GM21737 (cell line): ENCODE measurements around the gene SLC25A11.
A peak's percentile ranks its signal among the peaks of the same experiment; 100 is the strongest.

Experiments
- ATAC-seq: cut with Tn5 transposase; IDR thresholded peaks from one replicate; pipeline ENCODE4 v1.9.1; 2021; ENCODE audit warnings: mild to moderate bottlenecking, moderate library complexity; ENCODE audit not compliant: unreplicated experiment

SLC25A11 gene

GRCh38 chr17:4966844-4967538 lies 27.1 kb upstream of the SLC25A11 start:
- ATAC-seq = peak; percentile 82

GRCh38 chr17:4965311-4965986 lies 25.6 kb upstream of the SLC25A11 start:
- no peak for ATAC-seq

- no peak for ATAC-seq
Observed at GRCh38 chr17:4960279-4960922, 20.6 kb upstream of the SLC25A11 start.

- ATAC-seq = no peak
Observed at GRCh38 chr17:4959261-4959965, 19.6 kb upstream of the SLC25A11 start.

- ATAC-seq = no peak
Observed at GRCh38 chr17:4958102-4958501, 18.3 kb upstream of the SLC25A11 start.

DNA sequence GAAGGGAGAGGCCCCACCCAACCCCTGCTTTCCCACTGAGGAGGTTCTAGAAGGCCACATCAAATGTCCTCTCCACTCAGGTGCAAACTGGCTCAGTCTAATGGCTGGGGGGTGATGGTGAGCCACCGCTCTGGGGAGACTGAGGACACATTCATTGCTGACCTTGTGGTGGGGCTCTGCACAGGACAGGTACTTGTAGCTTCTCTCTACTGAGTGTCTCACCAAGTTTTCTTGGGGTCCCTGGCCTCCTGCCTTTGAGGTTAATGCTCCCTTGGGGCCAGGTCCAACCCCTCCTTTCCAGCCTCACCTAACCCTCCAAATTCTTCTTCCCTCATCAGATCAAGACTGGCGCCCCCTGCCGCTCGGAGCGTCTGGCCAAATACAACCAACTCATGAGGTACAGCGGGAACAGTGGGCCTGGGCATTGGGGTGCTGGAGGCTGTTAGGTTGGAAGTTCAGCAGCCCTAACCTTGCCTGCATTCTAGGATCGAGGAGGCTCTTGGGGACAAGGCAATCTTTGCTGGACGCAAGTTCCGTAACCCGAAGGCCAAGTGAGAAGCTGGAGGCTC lies 16.7 kb upstream of the SLC25A11 start:
- no peak for ATAC-seq

DNA sequence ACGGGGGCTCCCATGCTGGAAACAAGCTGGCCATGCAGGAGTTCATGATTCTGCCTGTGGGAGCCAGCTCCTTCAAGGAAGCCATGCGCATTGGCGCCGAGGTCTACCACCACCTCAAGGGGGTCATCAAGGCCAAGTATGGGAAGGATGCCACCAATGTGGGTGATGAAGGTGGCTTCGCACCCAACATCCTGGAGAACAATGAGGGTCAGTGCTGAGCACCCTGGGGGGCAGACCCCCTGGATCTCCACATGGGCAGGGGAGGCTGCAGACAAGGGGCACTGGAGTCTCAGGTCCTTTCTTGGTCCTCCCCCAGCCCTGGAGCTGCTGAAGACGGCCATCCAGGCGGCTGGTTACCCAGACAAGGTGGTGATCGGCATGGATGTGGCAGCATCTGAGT lies 15.2 kb upstream of the SLC25A11 start:
- no peak for ATAC-seq

DNA sequence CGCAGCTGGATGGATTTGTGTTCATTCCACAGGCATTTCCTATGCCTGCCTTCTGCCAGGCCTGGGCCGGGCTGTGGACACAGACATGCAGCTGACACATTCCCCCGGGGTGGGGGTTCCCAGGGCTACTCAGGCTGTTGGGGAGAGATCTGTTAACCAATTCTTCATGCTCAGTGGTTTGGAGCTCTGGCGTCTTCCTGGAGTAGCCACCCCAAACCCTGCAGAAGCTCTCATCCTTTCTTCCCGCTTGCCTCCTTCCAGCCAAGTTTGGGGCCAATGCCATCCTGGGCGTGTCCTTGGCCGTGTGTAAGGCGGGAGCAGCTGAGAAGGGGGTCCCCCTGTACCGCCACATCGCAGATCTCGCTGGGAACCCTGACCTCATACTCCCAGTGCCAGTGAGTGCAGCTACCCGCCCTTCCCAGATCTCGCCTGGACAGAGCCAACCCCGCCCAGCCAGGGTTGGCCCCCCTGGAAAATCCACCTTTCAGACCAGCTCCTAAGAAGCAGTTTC lies 13.7 kb upstream of the SLC25A11 start:
- no peak for ATAC-seq

DNA sequence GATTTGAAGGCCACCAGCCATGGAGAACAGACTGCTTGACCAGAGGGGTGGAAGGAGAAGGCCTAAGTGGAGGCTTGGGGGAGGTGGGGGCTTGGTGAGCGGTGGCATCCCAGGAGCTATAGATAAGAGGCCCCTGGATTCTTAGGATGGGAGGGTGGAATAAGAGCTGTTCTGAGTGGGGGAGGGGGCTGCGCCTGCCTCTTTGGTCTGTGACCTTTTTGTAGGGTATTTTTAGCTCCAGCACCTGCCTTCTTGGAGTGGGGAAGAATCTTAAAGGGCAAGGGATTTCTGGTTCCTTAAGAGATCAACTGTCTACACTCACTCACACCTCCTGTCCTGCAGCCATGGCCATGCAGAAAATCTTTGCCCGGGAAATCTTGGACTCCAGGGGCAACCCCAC lies 11.6 kb upstream of the SLC25A11 start:
- no peak for ATAC-seq

DNA sequence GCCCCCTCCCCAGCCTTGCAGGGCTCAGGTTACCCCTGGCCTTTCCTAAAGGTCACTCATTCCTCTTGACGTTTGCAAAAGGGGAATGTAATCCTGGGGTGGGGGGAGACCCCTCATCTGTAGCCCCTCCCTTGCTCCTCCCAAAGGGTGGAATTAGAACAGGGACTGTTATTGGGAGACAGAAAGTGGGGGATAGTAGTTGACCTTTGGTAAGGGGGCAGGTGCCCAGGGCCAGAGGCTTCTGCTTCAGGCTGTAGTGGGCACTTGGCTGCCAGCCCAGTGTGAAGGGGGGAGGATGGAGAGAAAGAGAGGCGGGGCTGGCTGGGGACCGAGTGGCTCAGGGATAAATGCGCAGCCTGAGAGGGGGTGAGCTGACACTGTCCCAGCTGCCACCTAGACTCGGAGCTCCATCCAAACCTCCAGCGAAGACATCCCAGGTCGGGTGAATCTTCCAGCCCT lies 10.9 kb upstream of the SLC25A11 start, which contains the start of gene ENO3:
Gene ENO3, plus strand, starts transcription at position 374 of the 459 bp plus-strand sequence. CDS start 711 bp downstream, outside the sequence.
- no peak for ATAC-seq

DNA sequence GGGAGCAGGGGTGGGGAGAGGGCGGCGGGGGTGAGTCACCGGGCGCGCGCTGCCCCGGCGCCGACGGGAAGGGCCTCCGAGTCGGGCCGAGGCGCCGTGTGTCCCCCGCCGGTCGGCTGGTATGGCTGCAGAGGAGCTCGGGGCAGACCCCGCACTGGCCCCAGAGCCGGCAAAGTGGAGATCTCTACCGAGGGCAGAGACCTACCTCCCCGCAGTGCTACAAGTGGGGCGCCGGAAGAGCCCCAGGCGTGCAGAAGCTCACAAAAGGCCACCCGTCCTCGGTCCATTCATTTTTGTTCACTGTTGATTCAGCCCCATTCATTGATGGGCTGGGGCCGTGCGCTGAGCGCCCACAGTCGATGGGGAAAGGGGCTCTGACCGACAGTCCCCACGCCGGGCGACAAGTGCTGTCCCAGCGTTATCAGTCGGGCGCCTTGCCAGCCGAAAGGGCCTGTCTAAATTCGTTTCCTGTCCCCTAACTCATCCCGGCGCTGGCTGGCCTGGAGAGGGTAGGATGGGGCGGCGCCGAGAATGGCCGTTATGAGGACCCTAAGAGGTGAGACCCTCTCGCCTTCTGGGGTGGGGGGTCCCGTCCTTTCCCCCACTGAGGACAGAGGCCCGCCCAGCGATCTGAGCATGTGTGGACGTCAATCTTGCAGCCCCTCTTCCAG lies 10.4 kb upstream of the SLC25A11 start:
- ATAC-seq = no peak

DNA sequence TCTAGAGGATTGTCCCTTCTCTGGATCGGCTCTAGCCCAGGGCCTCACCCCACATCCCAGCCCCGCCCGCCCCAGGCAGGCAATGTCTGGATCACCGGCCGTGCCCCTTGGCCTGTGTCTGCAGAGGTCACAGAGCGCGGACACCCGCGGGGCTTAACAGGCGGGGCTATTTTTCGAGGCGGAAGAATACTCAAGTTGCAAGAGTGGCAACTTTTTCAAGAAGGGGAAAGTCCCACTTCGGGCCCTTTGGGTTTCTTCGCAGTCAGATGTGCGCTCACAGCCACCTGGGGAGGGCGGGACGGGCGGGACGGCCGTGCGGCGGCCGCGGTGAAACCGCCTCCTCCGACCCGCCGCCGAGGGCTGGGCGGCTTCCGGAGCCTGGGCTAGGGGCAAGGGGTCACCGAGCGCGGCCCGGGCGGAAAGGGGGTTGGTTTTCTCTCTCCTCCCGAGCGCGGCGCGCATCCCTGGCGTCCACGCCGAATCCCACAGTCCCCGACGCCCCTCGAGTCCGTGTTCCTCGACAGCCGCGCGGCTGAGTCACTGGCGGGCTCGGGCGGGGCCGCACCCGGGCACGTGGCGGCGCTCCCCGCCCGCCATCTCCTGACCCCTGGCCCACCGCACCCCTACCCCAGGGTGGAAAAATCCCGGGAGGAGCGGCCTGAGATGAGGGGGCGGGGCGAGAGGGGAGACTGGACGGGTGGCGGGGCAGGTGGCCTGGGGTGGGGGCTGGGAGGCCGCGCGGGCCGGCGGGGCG lies 9.7 kb upstream of the SLC25A11 start:
- ATAC-seq = peak; percentile 24

- ATAC-seq = peak; percentile 35
Observed at GRCh38 chr17:4948931-4949320, 9.1 kb upstream of the SLC25A11 start.

DNA sequence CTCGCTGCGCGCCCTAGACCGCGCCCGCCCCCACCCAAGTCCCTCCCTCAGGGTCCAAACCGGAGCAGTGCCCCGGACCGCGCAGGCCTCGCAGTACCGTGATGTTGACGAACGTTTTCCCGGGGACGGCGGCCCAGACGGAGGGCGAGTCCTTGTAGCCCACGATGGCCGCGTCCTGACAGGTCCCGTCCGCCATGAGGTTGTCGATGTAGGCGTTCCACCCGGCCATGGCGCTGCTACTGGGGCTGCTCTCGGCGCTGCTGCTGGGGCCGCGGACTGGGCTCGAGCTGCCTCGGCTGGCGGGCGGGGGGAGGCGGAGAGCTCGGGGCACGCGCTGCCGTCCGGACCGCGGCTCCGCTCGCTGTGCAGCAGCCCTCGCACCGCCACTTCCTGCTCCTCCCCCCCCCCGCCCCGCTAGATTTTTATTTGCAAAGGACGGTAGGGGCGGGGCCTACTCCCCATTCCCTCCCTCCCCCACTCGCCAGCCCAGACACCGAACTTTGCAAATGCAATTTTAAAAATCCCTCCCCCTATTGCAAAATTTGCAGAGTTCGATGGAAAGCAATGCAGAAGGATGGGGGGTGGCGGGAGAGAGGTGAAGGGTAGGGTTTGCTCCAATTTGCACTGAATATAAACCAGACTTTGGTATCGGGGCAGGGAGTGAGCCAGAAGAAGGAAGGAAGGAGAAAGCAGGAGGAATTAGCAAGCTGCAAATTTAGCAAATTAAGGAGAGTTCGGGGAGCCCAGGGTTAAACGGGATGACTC lies 8.5 kb upstream of the SLC25A11 start, which contains the start of gene PFN1:
Gene PFN1, minus strand, starts transcription at position 365 of the 765 bp plus-strand sequence. Its CDS starts 136 bp downstream, at position 229.
- ATAC-seq = peak; percentile 21

DNA sequence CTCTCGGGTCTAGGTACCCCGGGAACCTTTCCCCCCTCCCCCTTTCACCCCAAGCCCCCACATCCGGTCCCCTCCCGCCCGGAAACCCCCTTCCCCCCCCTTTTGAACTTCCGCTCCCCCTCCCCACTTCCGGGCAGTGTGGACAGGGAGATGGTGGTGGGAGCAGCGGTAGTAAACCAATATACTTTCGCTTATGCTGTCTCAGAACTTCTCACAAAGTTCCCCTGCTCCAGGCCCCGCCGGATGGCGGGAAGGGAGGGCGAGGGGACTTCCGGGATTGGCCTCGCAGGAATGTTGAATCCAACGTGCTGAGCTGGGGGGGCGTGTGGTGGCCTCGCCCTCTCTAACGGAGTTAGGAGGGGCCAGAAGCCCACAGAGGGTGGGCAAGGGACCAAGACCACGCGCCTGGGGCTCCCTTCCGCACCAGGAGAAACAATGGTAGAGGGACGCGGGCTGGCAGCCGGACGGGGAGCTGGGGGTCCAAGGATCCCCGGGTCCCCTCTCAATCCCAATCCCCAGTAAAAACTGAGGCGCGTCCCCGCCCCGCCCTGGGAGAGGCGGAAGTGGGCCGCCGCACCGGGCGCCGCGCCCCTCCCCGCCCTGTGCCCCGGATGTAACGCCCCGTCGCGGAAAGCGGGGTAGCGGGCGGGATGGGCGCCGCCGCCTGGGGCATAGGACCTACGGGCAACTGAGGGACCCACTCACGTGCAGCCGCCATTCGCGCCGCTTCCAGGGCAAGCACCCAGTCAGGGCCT lies 7.7 kb upstream of the SLC25A11 start:
- no peak for ATAC-seq

DNA sequence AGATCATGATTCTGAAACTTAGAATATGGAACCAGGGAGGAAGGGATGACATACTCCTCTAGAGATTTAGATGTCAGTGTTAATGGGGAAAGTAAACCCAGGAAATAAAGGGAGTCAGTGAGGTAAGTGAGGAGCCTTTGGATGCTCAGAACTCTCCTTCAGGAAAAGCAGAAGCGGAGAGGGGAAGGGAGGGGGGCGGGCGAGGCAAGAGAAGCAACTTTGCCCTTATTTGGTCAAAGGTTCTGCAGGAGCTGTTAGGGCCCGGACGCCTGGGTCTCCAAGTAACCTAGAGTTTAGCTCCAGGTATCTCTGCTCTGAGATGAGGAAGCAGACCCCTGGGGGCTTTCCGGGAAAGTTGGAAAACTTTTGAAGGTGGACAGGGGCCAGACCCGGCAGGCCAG lies 7.2 kb upstream of the SLC25A11 start:
- no peak for ATAC-seq

GRCh38 chr17:4946312-4946976 lies 6.6 kb upstream of the SLC25A11 start:
- ATAC-seq = no peak
